GM19099 (cell line): Measurements from ENCODE around the gene PIWIL4.

Experiments
- POLR2A ChIP-seq: IDR thresholded peaks from 3 replicates; pipeline ENCODE4 v1.6.1; 2011; ENCODE audit warnings: low read depth; ENCODE audit not compliant: insufficient read length; ENCODE audit errors: extremely low read depth

The PIWIL4 gene

GRCh38 chr11:94568717-94569116 is 1.5 kb downstream of the PIWIL4 start:
- TF ChIP-seq POLR2A = no peak

GRCh38 chr11:94574193-94574961 is 7.2 kb downstream of the PIWIL4 start:
- TF ChIP-seq POLR2A = no peak

- no peak for TF ChIP-seq POLR2A
Observed at GRCh38 chr11:94576306-94576705, 9.1 kb downstream of the PIWIL4 start.

GRCh38 chr11:94577841-94578240 is 10.7 kb downstream of the PIWIL4 start:
- no peak for TF ChIP-seq POLR2A

GRCh38 chr11:94581926-94582325 is 14.8 kb downstream of the PIWIL4 start:
- peak; percentile 39 for TF ChIP-seq POLR2A

GRCh38 chr11:94583213-94583865 is 16.2 kb downstream of the PIWIL4 start:
- TF ChIP-seq POLR2A = no peak

GRCh38 chr11:94583866-94584500 is 16.8 kb downstream of the PIWIL4 start:
- peak; percentile 53 for TF ChIP-seq POLR2A

GRCh38 chr11:94584978-94585377 is 17.8 kb downstream of the PIWIL4 start:
- no peak for TF ChIP-seq POLR2A

- no peak for TF ChIP-seq POLR2A
Observed at GRCh38 chr11:94585399-94585798, 18.2 kb downstream of the PIWIL4 start.

GRCh38 chr11:94586546-94586945 is 19.4 kb downstream of the PIWIL4 start:
- TF ChIP-seq POLR2A = no peak

- no peak for TF ChIP-seq POLR2A
Observed at GRCh38 chr11:94586978-94587377, 19.8 kb downstream of the PIWIL4 start.

GRCh38 chr11:94588366-94588942 is 21.3 kb downstream of the PIWIL4 start:
- no peak for TF ChIP-seq POLR2A

GRCh38 chr11:94590352-94591041 is 23.3 kb downstream of the PIWIL4 start:
- no peak for TF ChIP-seq POLR2A

GRCh38 chr11:94593030-94593429 is 25.9 kb downstream of the PIWIL4 start:
- TF ChIP-seq POLR2A = no peak

- no peak for TF ChIP-seq POLR2A
Observed at GRCh38 chr11:94595076-94595475, 27.9 kb downstream of the PIWIL4 start.
